Measurements from ENCODE around the gene DNAH8. TPM values are rescaled to one million over a fixed set of nuclear protein-coding genes. Genes with fewer than 3 reads are reported as not detected.

Gene DNAH8
- total and polyA plus RNA-seq, 2 experiments from 2014 or later: 0.03 to 0.15 TPM

- no peaks in the 10 kb centered on the region for H3K9me3 ChIP-seq (ENCODE audit: low read depth)
- WGBS (ENCODE audit: low lambda C conversion rate, missing lambda C conversion rate): 60% methylated on average over 2 of the region's 2 CpGs
- no peak overlapping the region for H3K4me3 ChIP-seq
- TF ChIP-seq EZH2 (IDR thresholded peaks at IDR 0.05; ENCODE audit: borderline replicate concordance): no peak
- TF ChIP-seq EZH2phosphoT487 (IDR thresholded peaks at IDR 0.05; ENCODE audit: low read depth, severe bottlenecking, unreplicated experiment): no peak
- TF ChIP-seq CTCF (IDR thresholded peaks at IDR 0.05; ENCODE audit: poor library complexity): no peak
- H3K9me2 ChIP-seq (replicated peaks; ENCODE audit: insufficient read depth): no peaks in the 10 kb centered on the region
- no peaks in the 10 kb centered on the region for H3K36me3 ChIP-seq (replicated peaks; ENCODE audit: insufficient read depth, low read depth)
- no peak overlapping the region for H2AFZ ChIP-seq
- peaks cover 2% of the 10 kb centered on the region for H3K27me3 ChIP-seq
- no peak overlapping the region for H3K27ac ChIP-seq
- H3K79me2 ChIP-seq: no peaks in the 10 kb centered on the region
- no peaks in the 10 kb centered on the region for H3K4me1 ChIP-seq (ENCODE audit: insufficient read depth)
- H3K4me2 ChIP-seq: no peak overlapping the region
- H4K20me1 ChIP-seq (ENCODE audit: insufficient read depth, poor library complexity, severe bottlenecking): no peaks in the 10 kb centered on the region
- no peak for DNase-seq (ENCODE audit: low spot score)
Observed at GRCh38 chr6:39020136-39020535, 305.0 kb downstream of the DNAH8 start.

- TF ChIP-seq EZH2phosphoT487 (IDR thresholded peaks at IDR 0.05; ENCODE audit: low read depth, severe bottlenecking, unreplicated experiment): no peak
- no peak for TF ChIP-seq CTCF (IDR thresholded peaks at IDR 0.05; ENCODE audit: poor library complexity)
- no peak for TF ChIP-seq EZH2 (IDR thresholded peaks at IDR 0.05; ENCODE audit: borderline replicate concordance)
- WGBS (ENCODE audit: low lambda C conversion rate, missing lambda C conversion rate): 62% methylated on average over 2 of the region's 2 CpGs
- no peak overlapping the region for H3K4me3 ChIP-seq
- no peaks in the 10 kb centered on the region for H4K20me1 ChIP-seq (ENCODE audit: insufficient read depth, poor library complexity, severe bottlenecking)
- H3K4me1 ChIP-seq (ENCODE audit: insufficient read depth): no peaks in the 10 kb centered on the region
- DNase-seq (ENCODE audit: low spot score): no peak
- no peaks in the 10 kb centered on the region for H3K9me2 ChIP-seq (replicated peaks; ENCODE audit: insufficient read depth)
- H2AFZ ChIP-seq: no peak overlapping the region
- H3K27me3 ChIP-seq: peaks cover 2% of the 10 kb centered on the region
- H3K27ac ChIP-seq: no peak overlapping the region
- H3K4me2 ChIP-seq: no peak overlapping the region
- no peaks in the 10 kb centered on the region for H3K79me2 ChIP-seq
- H3K36me3 ChIP-seq (replicated peaks; ENCODE audit: insufficient read depth, low read depth): no peaks in the 10 kb centered on the region
- no peaks in the 10 kb centered on the region for H3K9me3 ChIP-seq (ENCODE audit: low read depth)
Observed at GRCh38 chr6:39021041-39021440, 305.9 kb downstream of the DNAH8 start.

GRCh38 chr6:39021779-39022178 lies 306.7 kb downstream of the DNAH8 start:
- no peaks in the 10 kb centered on the region for H3K79me2 ChIP-seq
- TF ChIP-seq EZH2 (IDR thresholded peaks at IDR 0.05; ENCODE audit: borderline replicate concordance) (no peak), EZH2phosphoT487 (IDR thresholded peaks at IDR 0.05; ENCODE audit: low read depth, severe bottlenecking, unreplicated experiment) (no peak), CTCF (IDR thresholded peaks at IDR 0.05; ENCODE audit: poor library complexity) (no peak)
- no peak overlapping the region for H3K4me2 ChIP-seq
- WGBS (ENCODE audit: low lambda C conversion rate, missing lambda C conversion rate): 72% methylated on average over 1 of the region's 1 CpG
- H3K27me3 ChIP-seq: peaks cover 2% of the 10 kb centered on the region
- no peaks in the 10 kb centered on the region for H4K20me1 ChIP-seq (ENCODE audit: insufficient read depth, poor library complexity, severe bottlenecking)
- H3K9me2 ChIP-seq (replicated peaks; ENCODE audit: insufficient read depth): no peaks in the 10 kb centered on the region
- no peaks in the 10 kb centered on the region for H3K36me3 ChIP-seq (replicated peaks; ENCODE audit: insufficient read depth, low read depth)
- no peak overlapping the region for H3K4me3 ChIP-seq
- no peak overlapping the region for H3K27ac ChIP-seq
- H3K9me3 ChIP-seq (ENCODE audit: low read depth): no peaks in the 10 kb centered on the region
- no peak for DNase-seq (ENCODE audit: low spot score)
- H3K4me1 ChIP-seq (ENCODE audit: insufficient read depth): no peaks in the 10 kb centered on the region
- H2AFZ ChIP-seq: no peak overlapping the region

- H3K27ac ChIP-seq: no peak overlapping the region
- WGBS (ENCODE audit: low lambda C conversion rate, missing lambda C conversion rate): 61% methylated on average over 3 of the region's 3 CpGs
- no peaks in the 10 kb centered on the region for H3K4me1 ChIP-seq (ENCODE audit: insufficient read depth)
- H3K4me2 ChIP-seq: no peak overlapping the region
- no peaks in the 10 kb centered on the region for H3K9me2 ChIP-seq (replicated peaks; ENCODE audit: insufficient read depth)
- no peak for DNase-seq (ENCODE audit: low spot score)
- no peaks in the 10 kb centered on the region for H3K9me3 ChIP-seq (ENCODE audit: low read depth)
- no peak overlapping the region for H3K4me3 ChIP-seq
- H3K79me2 ChIP-seq: no peaks in the 10 kb centered on the region
- H2AFZ ChIP-seq: no peak overlapping the region
- no peaks in the 10 kb centered on the region for H4K20me1 ChIP-seq (ENCODE audit: insufficient read depth, poor library complexity, severe bottlenecking)
- no peak for TF ChIP-seq EZH2phosphoT487 (IDR thresholded peaks at IDR 0.05; ENCODE audit: low read depth, severe bottlenecking, unreplicated experiment)
- peaks cover 2% of the 10 kb centered on the region for H3K27me3 ChIP-seq
- no peaks in the 10 kb centered on the region for H3K36me3 ChIP-seq (replicated peaks; ENCODE audit: insufficient read depth, low read depth)
Observed at GRCh38 chr6:39026175-39026574, 311.1 kb downstream of the DNAH8 start.
